SK-N-SH treated with all-trans-retinoic acid at 6 μM for 48 hours (cell line): Measurements from ENCODE around the gene CD48.

Experiments used
- ATAC-seq: fragments of 200-7000 bp; cut with Tn5 transposase; 3 replicates; pipeline ENCODE4 v1.9.1; 2020; ENCODE audit warnings: mild to moderate bottlenecking, moderate library complexity
- ARNTL ChIP-seq: fragments of 450-650 bp; formaldehyde crosslinking; IDR thresholded peaks from 2 replicates; pipeline ENCODE4 v1.5.0; 2020; ENCODE audit warnings: low read depth, mild to moderate bottlenecking, moderate library complexity, borderline replicate concordance
- BACH2 ChIP-seq: fragments of 250-450 bp; sonication (Bioruptor Pico); IDR thresholded peaks from 2 replicates; pipeline ENCODE4 v1.9.0; 2021; ENCODE audit warnings: mild to moderate bottlenecking, borderline replicate concordance
- CSDC2 ChIP-seq: fragments of 250-450 bp; sonication (Bioruptor Pico); IDR thresholded peaks from 2 replicates; pipeline ENCODE4 v1.5.0; 2020; ENCODE audit warnings: mild to moderate bottlenecking, moderate library complexity
- ESRRG ChIP-seq: fragments of 250-450 bp; sonication (Bioruptor Pico); IDR thresholded peaks from 2 replicates; pipeline ENCODE4 v1.6.1; 2021; ENCODE audit warnings: mild to moderate bottlenecking
- GLIS3 ChIP-seq: fragments of 250-450 bp; sonication (Bioruptor Pico); IDR thresholded peaks from 2 replicates; pipeline ENCODE4 v1.5.0; 2020; ENCODE audit warnings: mild to moderate bottlenecking, moderate library complexity
- ISL1 ChIP-seq: fragments of 250-450 bp; sonication (Bioruptor Pico); IDR thresholded peaks from 2 replicates; pipeline ENCODE4 v2.1.2; 2022; ENCODE audit warnings: mild to moderate bottlenecking, moderate library complexity
- OSR1 ChIP-seq: fragments of 250-450 bp; sonication (Bioruptor Pico); IDR thresholded peaks from 2 replicates; pipeline ENCODE4 v1.8.0; 2022; ENCODE audit warnings: moderate library complexity, mild to moderate bottlenecking, inconsistent platforms
- PPARA ChIP-seq: fragments of 250-450 bp; sonication (Bioruptor Pico); IDR thresholded peaks from 2 replicates; pipeline ENCODE4 v1.5.0; 2020; ENCODE audit warnings: mild to moderate bottlenecking, borderline replicate concordance
- RARB ChIP-seq: fragments of 250-450 bp; sonication (Bioruptor Pico); IDR thresholded peaks from 2 replicates; pipeline ENCODE4 v1.8.0; 2021; ENCODE audit warnings: mild to moderate bottlenecking, moderate library complexity
- SNAI2 ChIP-seq: fragments of 250-450 bp; sonication (Bioruptor Pico); IDR thresholded peaks from 2 replicates; pipeline ENCODE4 v1.5.0; 2020; ENCODE audit warnings: mild to moderate bottlenecking, moderate library complexity
- TCF4 ChIP-seq: fragments of 250-450 bp; sonication (Bioruptor Pico); IDR thresholded peaks from 2 replicates; pipeline ENCODE4 v1.8.0; 2021; ENCODE audit warnings: mild to moderate bottlenecking, moderate library complexity, borderline replicate concordance
- TOX ChIP-seq: fragments of 250-450 bp; sonication (Bioruptor Pico); IDR thresholded peaks from 2 replicates; pipeline ENCODE4 v1.8.0; 2021; ENCODE audit warnings: mild to moderate bottlenecking, moderate library complexity, borderline replicate concordance
- ZC3H10 ChIP-seq: fragments of 250-450 bp; sonication (Bioruptor Pico); IDR thresholded peaks from 2 replicates; pipeline ENCODE4 v1.5.1; 2021; ENCODE audit warnings: mild to moderate bottlenecking, moderate library complexity
- ZFP3 ChIP-seq: fragments of 250-450 bp; sonication (Bioruptor Pico); IDR thresholded peaks from 2 replicates; pipeline ENCODE4 v1.5.0; 2020; ENCODE audit warnings: mild to moderate bottlenecking, moderate library complexity
- ZNF565 ChIP-seq: fragments of 450-650 bp; formaldehyde crosslinking; conservative IDR thresholded peaks from 2 replicates; pipeline ENCODE4 v1.5.0; 2020; ENCODE audit warnings: low read depth, mild to moderate bottlenecking, moderate library complexity
- ZNF8 ChIP-seq: fragments of 450-650 bp; formaldehyde crosslinking; IDR thresholded peaks from 2 replicates; pipeline ENCODE4 v1.5.0; 2020; ENCODE audit warnings: mild to moderate bottlenecking, moderate library complexity
- TF ChIP-seq, protein P1 (sequence below): fragments of 250-450 bp; sonication (Bioruptor Pico); IDR thresholded peaks from 2 replicates; pipeline ENCODE4 v1.8.0; 2020; ENCODE audit warnings: mild to moderate bottlenecking, moderate library complexity, borderline replicate concordance
- TF ChIP-seq, protein P2 (sequence below): fragments of 250-450 bp; sonication (Bioruptor Pico); IDR thresholded peaks from 2 replicates; pipeline ENCODE4 v1.8.0; 2021; ENCODE audit warnings: low read depth, mild to moderate bottlenecking, moderate library complexity, borderline replicate concordance
- TF ChIP-seq, protein P3 (sequence below): fragments of 250-450 bp; sonication (Bioruptor Pico); IDR thresholded peaks from 2 replicates; pipeline ENCODE4 v1.5.1; 2020; ENCODE audit warnings: low read depth, mild to moderate bottlenecking, moderate library complexity
- TF ChIP-seq, protein P4 (sequence below): fragments of 250-450 bp; sonication (Bioruptor Pico); IDR thresholded peaks from 2 replicates; pipeline ENCODE4 v1.5.0; 2020; ENCODE audit warnings: mild to moderate bottlenecking, moderate library complexity

Gene CD48

DNA sequence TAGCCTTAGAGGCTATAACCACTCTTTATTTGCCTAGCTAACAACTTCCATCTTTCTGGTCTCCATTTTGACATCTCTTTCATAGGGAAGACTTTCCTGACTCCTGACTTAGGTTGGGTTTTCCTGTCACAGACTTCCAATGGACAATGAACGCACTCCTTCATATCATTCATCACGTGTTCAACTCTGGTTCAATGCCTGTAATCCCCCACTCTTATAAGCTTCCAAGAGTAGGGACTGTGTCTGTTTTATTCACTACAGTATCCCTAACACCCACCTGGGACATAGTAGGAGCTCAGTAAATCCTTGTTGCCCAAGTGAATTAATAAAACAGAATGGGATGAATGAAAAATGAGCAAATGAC lies 69.4 kb downstream of the CD48 start:
- no peak for ATAC-seq
- TF ChIP-seq ESRRG (CRISPR knock-in tag): no peak
- no peak for TF ChIP-seq RARB
- no peak for TF ChIP-seq ARNTL (CRISPR knock-in tag)
- TF ChIP-seq, protein P1, sequence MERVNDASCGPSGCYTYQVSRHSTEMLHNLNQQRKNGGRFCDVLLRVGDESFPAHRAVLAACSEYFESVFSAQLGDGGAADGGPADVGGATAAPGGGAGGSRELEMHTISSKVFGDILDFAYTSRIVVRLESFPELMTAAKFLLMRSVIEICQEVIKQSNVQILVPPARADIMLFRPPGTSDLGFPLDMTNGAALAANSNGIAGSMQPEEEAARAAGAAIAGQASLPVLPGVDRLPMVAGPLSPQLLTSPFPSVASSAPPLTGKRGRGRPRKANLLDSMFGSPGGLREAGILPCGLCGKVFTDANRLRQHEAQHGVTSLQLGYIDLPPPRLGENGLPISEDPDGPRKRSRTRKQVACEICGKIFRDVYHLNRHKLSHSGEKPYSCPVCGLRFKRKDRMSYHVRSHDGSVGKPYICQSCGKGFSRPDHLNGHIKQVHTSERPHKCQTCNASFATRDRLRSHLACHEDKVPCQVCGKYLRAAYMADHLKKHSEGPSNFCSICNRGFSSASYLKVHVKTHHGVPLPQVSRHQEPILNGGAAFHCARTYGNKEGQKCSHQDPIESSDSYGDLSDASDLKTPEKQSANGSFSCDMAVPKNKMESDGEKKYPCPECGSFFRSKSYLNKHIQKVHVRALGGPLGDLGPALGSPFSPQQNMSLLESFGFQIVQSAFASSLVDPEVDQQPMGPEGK (CRISPR knock-in tag): no peak
- no peak for TF ChIP-seq ZNF565 (CRISPR knock-in tag)
- TF ChIP-seq ZFP3 (CRISPR knock-in tag): no peak
- TF ChIP-seq ZC3H10 (CRISPR knock-in tag): no peak
- no peak for TF ChIP-seq ZNF8 (CRISPR knock-in tag)
- TF ChIP-seq BACH2 (CRISPR knock-in tag): no peak
- TF ChIP-seq TOX (CRISPR knock-in tag): no peak

DNA sequence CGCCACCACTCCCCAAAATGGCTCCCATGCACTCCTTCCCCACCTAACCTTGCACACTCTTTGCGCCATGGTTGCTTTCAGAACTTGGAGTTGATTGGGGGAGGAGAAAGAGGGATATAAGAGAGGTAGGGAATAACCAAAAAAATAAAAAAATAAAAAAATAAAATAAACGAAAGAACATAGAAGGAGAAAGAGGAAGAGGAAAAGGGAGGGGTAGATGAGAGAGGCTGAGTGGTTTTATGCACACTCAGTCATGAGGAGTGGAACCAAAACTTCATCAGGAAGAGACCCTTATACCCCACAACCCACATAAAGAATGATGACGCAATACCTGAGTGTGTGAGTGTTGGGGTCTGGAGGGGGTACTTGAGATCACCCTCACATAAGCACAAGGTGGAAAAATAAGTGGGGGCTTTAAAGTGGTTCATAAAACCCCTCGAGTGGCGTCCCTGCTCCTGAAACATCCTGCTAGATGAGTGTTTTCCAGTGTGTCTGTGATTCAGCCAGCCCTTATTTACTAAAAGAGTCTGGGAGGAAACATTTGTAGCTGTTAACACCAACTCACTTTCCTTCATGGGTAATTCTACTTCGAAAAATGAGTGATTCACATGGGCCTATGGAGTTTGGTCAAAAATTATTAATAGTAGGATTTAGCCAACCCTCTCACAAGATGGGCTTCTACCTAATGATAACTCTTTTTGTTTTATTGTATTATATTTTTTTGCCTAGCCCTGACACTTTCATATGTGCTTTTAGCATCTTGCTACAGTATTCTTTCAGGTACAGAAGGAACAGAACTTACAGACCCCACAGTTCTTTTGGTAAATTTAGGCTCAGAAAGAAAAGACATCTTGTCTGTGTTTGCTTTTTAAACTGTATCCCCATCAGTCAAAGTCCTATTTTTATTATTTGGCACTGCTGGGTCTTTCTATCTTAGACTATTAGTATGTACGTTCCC lies 70.0 kb downstream of the CD48 start:
- TF ChIP-seq ZC3H10 (CRISPR knock-in tag): no peak
- TF ChIP-seq, protein P2, sequence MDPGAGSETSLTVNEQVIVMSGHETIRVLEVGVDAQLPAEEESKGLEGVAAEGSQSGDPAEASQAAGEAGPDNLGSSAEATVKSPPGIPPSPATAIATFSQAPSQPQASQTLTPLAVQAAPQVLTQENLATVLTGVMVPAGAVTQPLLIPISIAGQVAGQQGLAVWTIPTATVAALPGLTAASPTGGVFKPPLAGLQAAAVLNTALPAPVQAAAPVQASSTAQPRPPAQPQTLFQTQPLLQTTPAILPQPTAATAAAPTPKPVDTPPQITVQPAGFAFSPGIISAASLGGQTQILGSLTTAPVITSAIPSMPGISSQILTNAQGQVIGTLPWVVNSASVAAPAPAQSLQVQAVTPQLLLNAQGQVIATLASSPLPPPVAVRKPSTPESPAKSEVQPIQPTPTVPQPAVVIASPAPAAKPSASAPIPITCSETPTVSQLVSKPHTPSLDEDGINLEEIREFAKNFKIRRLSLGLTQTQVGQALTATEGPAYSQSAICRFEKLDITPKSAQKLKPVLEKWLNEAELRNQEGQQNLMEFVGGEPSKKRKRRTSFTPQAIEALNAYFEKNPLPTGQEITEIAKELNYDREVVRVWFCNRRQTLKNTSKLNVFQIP (CRISPR knock-in tag): no peak
- TF ChIP-seq, protein P1 (CRISPR knock-in tag): no peak
- no peak for TF ChIP-seq ISL1 (CRISPR knock-in tag)
- TF ChIP-seq OSR1 (CRISPR knock-in tag): no peak
- TF ChIP-seq, protein P3, sequence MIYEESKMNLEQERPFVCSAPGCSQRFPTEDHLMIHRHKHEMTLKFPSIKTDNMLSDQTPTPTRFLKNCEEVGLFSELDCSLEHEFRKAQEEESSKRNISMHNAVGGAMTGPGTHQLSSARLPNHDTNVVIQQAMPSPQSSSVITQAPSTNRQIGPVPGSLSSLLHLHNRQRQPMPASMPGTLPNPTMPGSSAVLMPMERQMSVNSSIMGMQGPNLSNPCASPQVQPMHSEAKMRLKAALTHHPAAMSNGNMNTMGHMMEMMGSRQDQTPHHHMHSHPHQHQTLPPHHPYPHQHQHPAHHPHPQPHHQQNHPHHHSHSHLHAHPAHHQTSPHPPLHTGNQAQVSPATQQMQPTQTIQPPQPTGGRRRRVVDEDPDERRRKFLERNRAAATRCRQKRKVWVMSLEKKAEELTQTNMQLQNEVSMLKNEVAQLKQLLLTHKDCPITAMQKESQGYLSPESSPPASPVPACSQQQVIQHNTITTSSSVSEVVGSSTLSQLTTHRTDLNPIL (CRISPR knock-in tag): no peak
- no peak for TF ChIP-seq ZFP3 (CRISPR knock-in tag)
- TF ChIP-seq TCF4 (CRISPR knock-in tag): no peak
- TF ChIP-seq ZNF8 (CRISPR knock-in tag): no peak
- no peak for TF ChIP-seq SNAI2
- no peak for TF ChIP-seq ARNTL (CRISPR knock-in tag)
- TF ChIP-seq ESRRG (CRISPR knock-in tag): no peak
- TF ChIP-seq CSDC2 (CRISPR knock-in tag): no peak
- TF ChIP-seq PPARA (CRISPR knock-in tag): no peak
- TF ChIP-seq BACH2 (CRISPR knock-in tag): no peak
- TF ChIP-seq, protein P4, sequence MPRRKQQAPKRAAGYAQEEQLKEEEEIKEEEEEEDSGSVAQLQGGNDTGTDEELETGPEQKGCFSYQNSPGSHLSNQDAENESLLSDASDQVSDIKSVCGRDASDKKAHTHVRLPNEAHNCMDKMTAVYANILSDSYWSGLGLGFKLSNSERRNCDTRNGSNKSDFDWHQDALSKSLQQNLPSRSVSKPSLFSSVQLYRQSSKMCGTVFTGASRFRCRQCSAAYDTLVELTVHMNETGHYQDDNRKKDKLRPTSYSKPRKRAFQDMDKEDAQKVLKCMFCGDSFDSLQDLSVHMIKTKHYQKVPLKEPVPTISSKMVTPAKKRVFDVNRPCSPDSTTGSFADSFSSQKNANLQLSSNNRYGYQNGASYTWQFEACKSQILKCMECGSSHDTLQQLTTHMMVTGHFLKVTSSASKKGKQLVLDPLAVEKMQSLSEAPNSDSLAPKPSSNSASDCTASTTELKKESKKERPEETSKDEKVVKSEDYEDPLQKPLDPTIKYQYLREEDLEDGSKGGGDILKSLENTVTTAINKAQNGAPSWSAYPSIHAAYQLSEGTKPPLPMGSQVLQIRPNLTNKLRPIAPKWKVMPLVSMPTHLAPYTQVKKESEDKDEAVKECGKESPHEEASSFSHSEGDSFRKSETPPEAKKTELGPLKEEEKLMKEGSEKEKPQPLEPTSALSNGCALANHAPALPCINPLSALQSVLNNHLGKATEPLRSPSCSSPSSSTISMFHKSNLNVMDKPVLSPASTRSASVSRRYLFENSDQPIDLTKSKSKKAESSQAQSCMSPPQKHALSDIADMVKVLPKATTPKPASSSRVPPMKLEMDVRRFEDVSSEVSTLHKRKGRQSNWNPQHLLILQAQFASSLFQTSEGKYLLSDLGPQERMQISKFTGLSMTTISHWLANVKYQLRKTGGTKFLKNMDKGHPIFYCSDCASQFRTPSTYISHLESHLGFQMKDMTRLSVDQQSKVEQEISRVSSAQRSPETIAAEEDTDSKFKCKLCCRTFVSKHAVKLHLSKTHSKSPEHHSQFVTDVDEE (CRISPR knock-in tag): no peak
- no peak for TF ChIP-seq GLIS3 (CRISPR knock-in tag)
- no peak for ATAC-seq
